Measurements from ENCODE around the gene ELMO1. TPM values are rescaled to one million over a fixed set of nuclear protein-coding genes. Genes with fewer than 3 reads are reported as not detected.

ELMO1 gene
- total RNA-seq, 1 experiment from 2014 or later: 7.8 TPM

DNA sequence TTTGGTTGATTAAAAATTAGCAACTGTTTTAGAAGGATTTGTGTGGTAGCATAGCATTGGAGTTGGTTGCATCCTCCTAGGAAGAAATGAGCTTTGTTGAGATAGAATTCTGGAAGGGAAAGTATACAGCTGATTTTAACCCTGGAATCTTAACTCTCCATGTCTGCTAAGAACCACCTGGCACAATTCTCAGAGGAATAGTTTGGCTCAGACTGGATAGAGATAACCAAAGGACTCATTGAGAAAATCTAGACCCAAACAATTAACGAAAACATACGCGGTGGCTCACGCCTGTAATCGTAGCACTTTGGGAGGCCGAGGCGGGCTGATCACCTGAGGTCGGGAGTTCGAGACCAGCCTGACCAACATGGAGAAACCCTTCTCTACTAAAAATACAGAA is 625.3 kb downstream of the ELMO1 start:
- Histone ChIP-seq H3K27ac (ENCODE audit: insufficient read length, low read depth, low read length) (no peak overlapping the region), H3K14ac (ENCODE audit: insufficient read depth, low read length) (no peak overlapping the region), H3K4me1 (ENCODE audit: insufficient read depth, low read length) (no peaks in the 10 kb centered on the region; the same call in 1 of the 2 replicates), H4K5ac (ENCODE audit: insufficient read length, low read depth, low read length) (no peak overlapping the region), H3K23me2 (ENCODE audit: insufficient read length, low read depth, low read length, poor library complexity, severe bottlenecking) (no peaks in the 10 kb centered on the region), H3K18ac (ENCODE audit: insufficient read length, low read depth, low read length) (no peak overlapping the region), H3T11ph (ENCODE audit: low read length) (no peak overlapping the region), H3K79me2 (ENCODE audit: insufficient read depth, low read length) (no peaks in the 10 kb centered on the region), H4K91ac (ENCODE audit: insufficient read length, low read depth, low read length) (no peak overlapping the region), H2BK12ac (ENCODE audit: insufficient read length, low read depth, low read length) (no peak overlapping the region), H3K27me3 (ENCODE audit: insufficient read depth, low read length) (no peaks in the 10 kb centered on the region), H2BK15ac (ENCODE audit: low read depth, low read length) (no peak overlapping the region), H2BK120ac (ENCODE audit: low read depth, low read length, poor library complexity, severe bottlenecking) (no peak overlapping the region), H2AFZ (ENCODE audit: low read length) (no peak overlapping the region), H3K9me3 (ENCODE audit: control insufficient read depth, low read depth, low read length) (no peaks in the 10 kb centered on the region), H4K20me1 (ENCODE audit: control insufficient read depth, insufficient read depth, insufficient read length) (no peaks in the 10 kb centered on the region), H3K4me2 (ENCODE audit: insufficient read depth, insufficient read length, low read length) (no peak overlapping the region), H2AK5ac (ENCODE audit: insufficient read length, low read length) (no peak overlapping the region), H3K56ac (ENCODE audit: insufficient read length, low read depth, low read length) (no peak overlapping the region), H3K79me1 (ENCODE audit: insufficient read depth, low read depth, low read length, poor library complexity, severe bottlenecking) (no peaks in the 10 kb centered on the region), H3K4ac (ENCODE audit: low read depth, low read length) (no peak overlapping the region), H2BK5ac (ENCODE audit: insufficient read length, low read length) (no peak overlapping the region), H2BK20ac (ENCODE audit: low read depth, low read length, poor library complexity, severe bottlenecking) (no peak overlapping the region), H4K8ac (replicated peaks; ENCODE audit: insufficient read length, low read depth, low read length) (no peak overlapping the region), H3K23ac (ENCODE audit: insufficient read length, low read depth, low read length) (no peak overlapping the region), H3K9ac (ENCODE audit: extremely low read depth, insufficient read length, low read length) (no peak overlapping the region)
- no peak overlapping the region for H3K27ac Mint-ChIP-seq
- H3K27me3 Mint-ChIP-seq (ENCODE audit: low read depth): peaks cover 3% of the 10 kb centered on the region; the same call in 1 of the 2 replicates
- H3K9me3 Mint-ChIP-seq: no peaks in the 10 kb centered on the region
- TF ChIP-seq, protein P1, sequence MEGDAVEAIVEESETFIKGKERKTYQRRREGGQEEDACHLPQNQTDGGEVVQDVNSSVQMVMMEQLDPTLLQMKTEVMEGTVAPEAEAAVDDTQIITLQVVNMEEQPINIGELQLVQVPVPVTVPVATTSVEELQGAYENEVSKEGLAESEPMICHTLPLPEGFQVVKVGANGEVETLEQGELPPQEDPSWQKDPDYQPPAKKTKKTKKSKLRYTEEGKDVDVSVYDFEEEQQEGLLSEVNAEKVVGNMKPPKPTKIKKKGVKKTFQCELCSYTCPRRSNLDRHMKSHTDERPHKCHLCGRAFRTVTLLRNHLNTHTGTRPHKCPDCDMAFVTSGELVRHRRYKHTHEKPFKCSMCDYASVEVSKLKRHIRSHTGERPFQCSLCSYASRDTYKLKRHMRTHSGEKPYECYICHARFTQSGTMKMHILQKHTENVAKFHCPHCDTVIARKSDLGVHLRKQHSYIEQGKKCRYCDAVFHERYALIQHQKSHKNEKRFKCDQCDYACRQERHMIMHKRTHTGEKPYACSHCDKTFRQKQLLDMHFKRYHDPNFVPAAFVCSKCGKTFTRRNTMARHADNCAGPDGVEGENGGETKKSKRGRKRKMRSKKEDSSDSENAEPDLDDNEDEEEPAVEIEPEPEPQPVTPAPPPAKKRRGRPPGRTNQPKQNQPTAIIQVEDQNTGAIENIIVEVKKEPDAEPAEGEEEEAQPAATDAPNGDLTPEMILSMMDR (conservative IDR thresholded peaks at IDR 0.05): no peak
- H3K36me3 Mint-ChIP-seq (ENCODE audit: insufficient read depth in 1 of 3, low read depth in 3 of 3): no peaks in the 10 kb centered on the region
- no peak overlapping the region for H3K4me3 Mint-ChIP-seq
- no peak for DNase-seq
- H3K4me1 Mint-ChIP-seq: no peaks in the 10 kb centered on the region
- WGBS (ENCODE audit: extremely low coverage, insufficient read length, low lambda C conversion rate): no CpG with 5 or more reads among the region's 9 CpGs
